PC-9 (cell line): Measurements from ENCODE around the gene FAM131A. TPM values are rescaled to one million over a fixed set of nuclear protein-coding genes. Genes with fewer than 3 reads are reported as not detected.

Experiments used
- BruUV-seq: library from RNA; stranded (reverse); fragments of 400-500 nt; replicated peaks from 2 replicates; lab custom pipeline; 2021; lab: Mats Ljungman, UMichigan
- CTCF ChIA-PET: fragments of 300-600 bp; sonication (Branson Sonifier 250); formaldehyde crosslinking; loops from one replicate; lab custom pipeline; 2022; ENCODE audit warnings: antibody characterized with exemption; lab: Charles Lee
- POLR2A ChIA-PET: fragments of 300-600 bp; sonication (Branson Sonifier 250); formaldehyde crosslinking; loops from one replicate; lab custom pipeline; 2022; ENCODE audit warnings: antibody characterized with exemption; ENCODE audit not compliant: unreplicated experiment; lab: Charles Lee
- DNase-seq, 2 experiments: peaks; one replicate each; pipeline versions ENCODE4 v3.0.0 to v3.0.0-alpha.2; 2015 to 2022; ENCODE audit warnings: mixed read lengths in 1 of 2
- H2AFZ ChIP-seq: fragments of 200-600 bp; sonication (generic); 2 replicates; pipeline ENCODE4 v1.8.1; 2017; ENCODE audit warnings: antibody characterized with exemption
- H3F3A ChIP-seq: fragments of 200-600 bp; sonication (generic); 2 replicates; pipeline ENCODE4 v1.8.1; 2017; ENCODE audit warnings: antibody characterized with exemption, mild to moderate bottlenecking, low read depth; ENCODE audit not compliant: insufficient read depth
- H3K27ac ChIP-seq: fragments of 200-600 bp; sonication (generic); 2 replicates; pipeline ENCODE4 v1.6.1; 2016; ENCODE audit warnings: mixed run types
- H3K27me3 ChIP-seq: fragments of 200-600 bp; sonication (generic); 2 replicates; pipeline ENCODE4 v1.6.1; 2016; ENCODE audit warnings: low read depth, mixed run types; ENCODE audit not compliant: insufficient read depth
- H3K36me3 ChIP-seq: fragments of 200-600 bp; sonication (generic); 2 replicates; pipeline ENCODE4 v1.6.1; 2016; ENCODE audit warnings: low read depth, mixed run types
- H3K4me1 ChIP-seq: fragments of 200-600 bp; sonication (generic); replicated peaks from 2 replicates; pipeline ENCODE4 v1.6.1; 2016; ENCODE audit warnings: mixed run types; ENCODE audit not compliant: insufficient read depth
- H3K4me2 ChIP-seq: fragments of 200-600 bp; sonication (generic); 2 replicates; pipeline ENCODE4 v1.6.1; 2017; ENCODE audit warnings: mixed run types
- H3K4me3 ChIP-seq: fragments of 200-600 bp; sonication (generic); 2 replicates; pipeline ENCODE4 v1.6.1; 2016; ENCODE audit warnings: mixed run types
- H3K79me2 ChIP-seq: fragments of 200-600 bp; sonication (generic); 2 replicates; pipeline ENCODE4 v1.6.1; 2017; ENCODE audit warnings: low read depth, mixed run types
- H3K9me2 ChIP-seq: fragments of 200-600 bp; sonication (generic); 2 replicates; pipeline ENCODE4 v1.8.1; 2017; ENCODE audit warnings: mild to moderate bottlenecking; ENCODE audit not compliant: insufficient read depth
- H3K9me3 ChIP-seq: fragments of 200-600 bp; sonication (generic); 2 replicates; pipeline ENCODE4 v1.8.1; 2016; ENCODE audit warnings: low read depth; ENCODE audit not compliant: insufficient read depth
- H4K20me1 ChIP-seq: fragments of 200-600 bp; sonication (generic); 2 replicates; pipeline ENCODE4 v1.8.1; 2017; ENCODE audit not compliant: insufficient read depth
- CTCF ChIP-seq: fragments of 200-600 bp; sonication (generic); conservative IDR thresholded peaks from 2 replicates; pipeline ENCODE4 v1.6.1; 2017; ENCODE audit warnings: mixed run types, antibody characterized with exemption, mild to moderate bottlenecking, moderate library complexity
- EZH2 ChIP-seq: fragments of 200-600 bp; sonication (generic); IDR thresholded peaks from 2 replicates; pipeline ENCODE4 v1.8.0; 2017; ENCODE audit warnings: antibody characterized with exemption, low read depth
- intact Hi-C: fragments of 100-400 bp; cut with micrococcal nuclease; formaldehyde crosslinking; loops from one replicate; pipeline ENCODE4 v1.10.0; 2022; ENCODE audit not compliant: unreplicated experiment
- total RNA-seq: library from RNA; stranded (reverse); gene quantifications from 2 replicates; pipeline ENCODE4 v1.2.3, GENCODE V29; 2021

Gene FAM131A
- total RNA-seq, 1 experiment from 2014 or later: 25.5 TPM

- H4K20me1 ChIP-seq: no peaks in the 10 kb centered on the region
- peaks cover 90% of the 10 kb centered on the region for H3K27me3 ChIP-seq
- no peak for TF ChIP-seq CTCF
- TF ChIP-seq EZH2: no peak
- no peak overlapping the region for H3K4me2 ChIP-seq
- CTCF ChIA-PET: no interaction called here
- intact Hi-C loops: no loop called here
- no peaks in the 10 kb centered on the region for H3K9me3 ChIP-seq
- H3K36me3 ChIP-seq: no peaks in the 10 kb centered on the region
- POLR2A ChIA-PET: no interaction called here
- no peaks in the 10 kb centered on the region for H3K9me2 ChIP-seq
- H3K27ac ChIP-seq: no peak overlapping the region
- no peak overlapping the region for H2AFZ ChIP-seq
- no TSS peak for BruUV-seq
- no peak overlapping the region for H3K4me3 ChIP-seq
- DNase-seq: no peak
- 0 out of 2 replicates have a peak, but pooled peaks cover 3% of the 10 kb centered on the region for H3F3A ChIP-seq
- H3K79me2 ChIP-seq: no peaks in the 10 kb centered on the region
- no peaks in the 10 kb centered on the region for H3K4me1 ChIP-seq
Observed at GRCh38 chr3:184395320-184395660, 57.9 kb downstream of the FAM131A start.

Other genes starting within 250 kb of the FAM131A start
- not detected in 2 replicates for gene HTR3E, start 240.5 kb upstream of the FAM131A start, total RNA-seq
- 45.7 and 54.1 TPM in 2 replicates for gene EIF2B5, start 202.2 kb upstream of the FAM131A start, total RNA-seq
- gene DVL3, start 182.2 kb upstream of the FAM131A start, total RNA-seq: 101 and 108 TPM in 2 replicates
- gene AP2M1, start 162.7 kb upstream of the FAM131A start, total RNA-seq: 586 and 606 TPM in 2 replicates
- gene ABCF3, start 151.4 kb upstream of the FAM131A start, total RNA-seq: 98.8 and 137 TPM in 2 replicates
- gene VWA5B2, start 108.0 kb upstream of the FAM131A start, total RNA-seq: 0.53 and 0.76 TPM in 2 replicates
- gene ALG3, start 88.6 kb upstream of the FAM131A start, total RNA-seq: 81.1 and 95.1 TPM in 2 replicates
- 11.7 and 12.1 TPM in 2 replicates for gene EEF1AKMT4, start 87.9 kb upstream of the FAM131A start, total RNA-seq
- gene CAMK2N2, start 76.0 kb upstream of the FAM131A start, total RNA-seq: 2.2 and 2.6 TPM in 2 replicates
- gene ECE2, start 61.6 kb upstream of the FAM131A start, total RNA-seq: not detected in 2 replicates
- gene PSMD2, start 38.4 kb upstream of the FAM131A start, total RNA-seq: 521 and 788 TPM in 2 replicates
- gene EIF4G1, start 23.0 kb upstream of the FAM131A start, total RNA-seq: 657 and 721 TPM in 2 replicates
- gene CLCN2, start 24.0 kb downstream of the FAM131A start, total RNA-seq: 27.1 and 33.0 TPM in 2 replicates
- 153 and 167 TPM in 2 replicates for gene POLR2H, start 24.1 kb downstream of the FAM131A start, total RNA-seq
- gene THPO, start 40.6 kb downstream of the FAM131A start, total RNA-seq: not detected in 2 replicates
- gene CHRD, start 42.5 kb downstream of the FAM131A start, total RNA-seq: not detected in 2 replicates
- 12.0 and 15.7 TPM in 2 replicates for gene EPHB3, start 224.2 kb downstream of the FAM131A start, total RNA-seq